GM12872 (cell line): ENCODE data around the gene VPS13C.

ENCODE experiments used
- CTCF ChIP-seq: IDR thresholded peaks from 3 replicates; pipeline ENCODE4 v1.5.1; 2011; ENCODE audit warnings: low read depth, mild to moderate bottlenecking, low read length, moderate library complexity; ENCODE audit not compliant: insufficient read depth

Gene VPS13C, protein sequence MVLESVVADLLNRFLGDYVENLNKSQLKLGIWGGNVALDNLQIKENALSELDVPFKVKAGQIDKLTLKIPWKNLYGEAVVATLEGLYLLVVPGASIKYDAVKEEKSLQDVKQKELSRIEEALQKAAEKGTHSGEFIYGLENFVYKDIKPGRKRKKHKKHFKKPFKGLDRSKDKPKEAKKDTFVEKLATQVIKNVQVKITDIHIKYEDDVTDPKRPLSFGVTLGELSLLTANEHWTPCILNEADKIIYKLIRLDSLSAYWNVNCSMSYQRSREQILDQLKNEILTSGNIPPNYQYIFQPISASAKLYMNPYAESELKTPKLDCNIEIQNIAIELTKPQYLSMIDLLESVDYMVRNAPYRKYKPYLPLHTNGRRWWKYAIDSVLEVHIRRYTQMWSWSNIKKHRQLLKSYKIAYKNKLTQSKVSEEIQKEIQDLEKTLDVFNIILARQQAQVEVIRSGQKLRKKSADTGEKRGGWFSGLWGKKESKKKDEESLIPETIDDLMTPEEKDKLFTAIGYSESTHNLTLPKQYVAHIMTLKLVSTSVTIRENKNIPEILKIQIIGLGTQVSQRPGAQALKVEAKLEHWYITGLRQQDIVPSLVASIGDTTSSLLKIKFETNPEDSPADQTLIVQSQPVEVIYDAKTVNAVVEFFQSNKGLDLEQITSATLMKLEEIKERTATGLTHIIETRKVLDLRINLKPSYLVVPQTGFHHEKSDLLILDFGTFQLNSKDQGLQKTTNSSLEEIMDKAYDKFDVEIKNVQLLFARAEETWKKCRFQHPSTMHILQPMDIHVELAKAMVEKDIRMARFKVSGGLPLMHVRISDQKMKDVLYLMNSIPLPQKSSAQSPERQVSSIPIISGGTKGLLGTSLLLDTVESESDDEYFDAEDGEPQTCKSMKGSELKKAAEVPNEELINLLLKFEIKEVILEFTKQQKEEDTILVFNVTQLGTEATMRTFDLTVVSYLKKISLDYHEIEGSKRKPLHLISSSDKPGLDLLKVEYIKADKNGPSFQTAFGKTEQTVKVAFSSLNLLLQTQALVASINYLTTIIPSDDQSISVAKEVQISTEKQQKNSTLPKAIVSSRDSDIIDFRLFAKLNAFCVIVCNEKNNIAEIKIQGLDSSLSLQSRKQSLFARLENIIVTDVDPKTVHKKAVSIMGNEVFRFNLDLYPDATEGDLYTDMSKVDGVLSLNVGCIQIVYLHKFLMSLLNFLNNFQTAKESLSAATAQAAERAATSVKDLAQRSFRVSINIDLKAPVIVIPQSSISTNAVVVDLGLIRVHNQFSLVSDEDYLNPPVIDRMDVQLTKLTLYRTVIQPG (N-terminal part only)

GRCh38 chr15:62060113-62060895 lies at the start of gene VPS13C:
VPS13C (minus strand) TSS chr15:62060447; CDS start chr15:62060374, 73 bp downstream.
- peak; percentile 88 for TF ChIP-seq CTCF

DNA sequence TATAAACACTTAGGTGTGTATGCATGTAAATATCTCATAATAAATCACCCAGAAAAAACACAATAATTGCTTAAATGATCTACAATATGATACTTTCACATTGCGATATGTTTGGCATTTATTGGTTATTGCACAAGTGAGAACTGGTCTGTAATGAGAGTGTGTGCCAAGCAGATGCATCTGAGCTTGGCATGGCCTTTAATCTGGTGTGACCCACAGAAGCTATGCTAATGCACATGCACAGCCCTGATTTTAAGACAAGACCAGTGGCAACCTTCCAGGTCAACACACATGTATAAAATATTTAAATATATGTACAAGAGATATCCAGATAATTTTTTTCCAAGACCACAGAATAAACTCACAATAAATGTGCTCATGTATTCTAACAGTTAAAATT lies 49.2 kb upstream of the VPS13C start:
- no peak for TF ChIP-seq CTCF

DNA sequence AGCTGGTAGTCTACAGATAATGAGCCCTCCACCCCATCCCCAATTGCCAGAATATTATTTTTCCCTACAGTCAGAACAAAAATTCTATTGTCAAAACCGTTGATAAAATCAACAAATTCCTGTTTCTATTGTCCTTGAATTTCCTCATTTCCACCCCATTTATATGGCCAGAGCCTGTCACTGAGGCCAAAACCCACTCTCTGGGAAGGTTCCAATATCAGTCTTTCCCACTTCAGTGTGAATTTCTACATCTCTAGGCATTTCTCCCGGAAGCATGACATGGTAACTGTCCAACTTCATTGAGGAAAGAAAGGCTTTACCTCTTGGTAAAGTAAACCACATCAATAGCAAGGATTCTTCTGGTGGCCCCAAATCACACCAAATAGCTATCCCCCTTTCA lies 48.2 kb upstream of the VPS13C start:
- no peak for TF ChIP-seq CTCF

DNA sequence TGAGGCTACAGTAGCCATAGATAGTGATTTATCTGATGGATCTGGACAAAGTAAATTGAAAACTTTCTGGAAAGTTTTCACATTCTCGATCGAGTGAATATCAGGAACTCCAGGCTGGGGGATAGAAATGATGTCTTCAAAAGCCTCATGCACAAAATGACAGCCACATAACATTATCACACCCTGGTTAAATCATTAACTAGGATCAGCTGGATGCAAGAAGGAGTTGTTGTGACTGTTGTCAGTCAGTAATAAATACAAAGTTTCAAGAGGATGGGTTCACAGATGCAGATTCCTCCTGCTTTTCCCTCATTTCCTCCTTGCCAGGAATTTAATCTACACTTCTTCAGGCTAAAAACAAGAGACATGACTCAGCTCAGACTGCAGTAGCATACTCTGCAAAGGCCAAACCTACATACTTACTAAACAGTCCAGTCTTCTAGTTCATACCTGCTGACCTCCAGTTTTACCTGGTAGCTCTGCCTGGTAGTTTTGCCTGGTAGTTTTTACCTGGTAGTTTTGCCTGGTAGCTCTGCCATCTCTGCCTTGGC lies 47.4 kb upstream of the VPS13C start:
- TF ChIP-seq CTCF, result no peak

DNA sequence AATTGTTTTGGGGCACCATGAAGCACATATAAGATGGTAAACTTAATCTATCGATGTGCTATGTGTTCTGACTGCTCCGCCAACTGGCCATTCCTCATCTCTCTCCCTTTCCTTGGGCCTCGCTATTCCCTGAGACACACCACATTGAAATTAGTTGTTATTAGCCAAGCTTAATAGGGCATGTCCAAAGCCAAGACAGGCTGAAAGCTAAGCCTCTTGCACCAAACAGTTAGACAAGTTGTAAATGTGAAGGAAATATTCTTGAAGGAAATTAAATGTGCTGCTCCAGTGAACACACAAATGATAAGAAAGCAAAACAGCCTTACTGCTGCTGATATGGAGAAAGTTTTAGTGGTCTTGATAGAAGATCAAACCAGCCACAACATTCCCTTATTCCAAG lies 45.8 kb upstream of the VPS13C start:
- TF ChIP-seq CTCF, result no peak

GRCh38 chr15:62105266-62105665 lies 45.0 kb upstream of the VPS13C start:
- no peak for TF ChIP-seq CTCF
